Neutrophil (primary cell): ENCODE measurements around the gene NUP205.
"Not testable (repeated sequence)": the region's sequence is repeated elsewhere in the genome, so short reads cannot be mapped to it uniquely, and the experiment has no call there.

Experiments
- H3K27ac ChIP-seq: fragments of 200-600 bp; sonication (generic); 2 replicates; pipeline ENCODE4 v1.5.1; 2016; ENCODE audit warnings: mild to moderate bottlenecking, moderate library complexity
- H3K27me3 ChIP-seq: fragments of 200-600 bp; sonication (generic); 2 replicates; pipeline ENCODE4 v1.6.0; 2016; ENCODE audit warnings: mild to moderate bottlenecking
- H3K36me3 ChIP-seq: fragments of 200-600 bp; sonication (generic); 2 replicates; pipeline ENCODE4 v1.5.1; 2017
- H3K4me1 ChIP-seq, 2 experiments: fragments of 200-600 bp in 1 of 2; sonication (generic) in 1 of 2; 1 replicate in 1 of 2; 2 replicates in 1 of 2; pipeline versions ENCODE4 v1.5.1 to v1.6.1; 2013 to 2016; ENCODE audit warnings: low read depth in 1 of 2, low read length in 1 of 2, mild to moderate bottlenecking in 1 of 2, moderate library complexity in 1 of 2; ENCODE audit not compliant: control insufficient read depth in 1 of 2, insufficient read depth in 1 of 2
- H3K4me3 ChIP-seq, 2 experiments: fragments of 200-600 bp in 1 of 2; sonication (generic) in 1 of 2; 1 replicate in 1 of 2; 2 replicates in 1 of 2; pipeline ENCODE4 v1.5.1; 2013 to 2016; ENCODE audit warnings: low read depth in 1 of 2, low read length in 1 of 2, mild to moderate bottlenecking in 1 of 2, moderate library complexity in 1 of 2
- H3K9me3 ChIP-seq: fragments of 200-600 bp; sonication (generic); 2 replicates; pipeline ENCODE4 v1.5.1; 2016
- CTCF ChIP-seq: fragments of 200-600 bp; sonication (generic); IDR thresholded peaks from 2 replicates; pipeline ENCODE4 v1.5.1; 2016; ENCODE audit warnings: antibody characterized with exemption

Gene NUP205

DNA sequence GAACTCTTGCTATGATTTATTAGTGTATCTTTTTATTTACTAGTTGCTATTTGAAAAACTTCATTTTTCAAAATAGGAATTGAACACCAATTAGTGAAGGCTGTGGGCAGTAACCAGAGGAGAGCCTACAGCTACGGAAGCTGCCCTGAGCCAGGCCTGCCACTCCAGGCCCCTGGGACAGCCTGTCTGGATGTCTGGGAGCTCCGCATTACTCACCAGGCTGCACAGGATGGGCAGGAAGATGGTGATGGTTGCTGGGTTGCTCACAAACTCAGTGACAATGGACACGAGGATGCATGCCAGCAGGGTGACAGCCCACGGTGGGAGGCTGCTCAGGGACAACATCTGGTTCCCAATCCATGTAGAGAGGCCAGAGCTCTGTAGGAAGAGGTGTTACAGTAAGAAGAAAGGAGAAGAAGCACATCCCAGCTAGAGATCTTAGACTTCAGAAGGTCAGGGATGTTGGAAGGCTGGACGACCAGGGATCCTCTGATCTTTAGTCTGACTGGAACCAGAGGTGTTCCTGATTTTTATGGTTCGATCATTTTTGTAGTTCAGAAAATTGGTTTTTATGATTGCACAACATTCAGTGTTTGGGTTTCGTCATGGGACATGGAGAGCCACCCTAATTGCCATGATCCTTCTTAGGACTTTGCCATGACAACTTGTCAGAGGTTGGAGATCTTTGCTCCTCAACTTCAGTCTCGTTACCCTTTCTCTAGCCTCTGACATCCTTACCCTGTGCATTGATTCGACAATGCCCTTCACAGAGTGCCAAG, 127.8 kb downstream of the NUP205 start:
- Histone ChIP-seq H3K27ac (no peak overlapping the region), H3K4me1 (no peaks in the 10 kb centered on the region), H3K27me3 (no peaks in the 10 kb centered on the region), H3K9me3 (no peaks in the 10 kb centered on the region), H3K4me3 (no peak overlapping the region), H3K36me3 (peaks cover 19% of the 10 kb centered on the region)
- TF ChIP-seq CTCF: no peak

DNA sequence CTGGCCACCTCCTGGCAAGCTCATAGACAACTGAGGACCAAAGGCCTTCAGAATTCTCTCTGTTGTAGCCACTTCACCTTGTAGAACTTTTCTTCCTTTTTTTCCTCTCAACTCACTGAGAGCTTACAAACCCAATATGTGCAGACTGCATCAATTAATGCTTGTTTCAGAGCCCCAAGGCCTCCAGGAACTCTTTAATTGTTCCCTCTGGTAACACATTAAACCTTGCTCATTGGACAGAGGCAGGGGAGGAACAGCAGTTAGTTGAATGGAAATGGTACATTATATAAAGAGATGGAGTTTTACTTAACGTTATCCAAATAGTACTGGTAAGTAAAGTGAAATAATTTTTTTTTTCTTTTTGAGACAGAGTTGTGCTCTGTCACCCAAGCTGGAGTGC, 129.7 kb downstream of the NUP205 start:
- H3K27ac ChIP-seq: no peak overlapping the region
- H3K9me3 ChIP-seq: no peaks in the 10 kb centered on the region
- no peak overlapping the region for H3K4me3 ChIP-seq
- no peak for TF ChIP-seq CTCF
- H3K36me3 ChIP-seq: peaks cover 14% of the 10 kb centered on the region
- H3K4me1 ChIP-seq: peaks cover 10 to 11% of the 10 kb centered on the region in 2 experiments
- no peaks in the 10 kb centered on the region for H3K27me3 ChIP-seq

DNA sequence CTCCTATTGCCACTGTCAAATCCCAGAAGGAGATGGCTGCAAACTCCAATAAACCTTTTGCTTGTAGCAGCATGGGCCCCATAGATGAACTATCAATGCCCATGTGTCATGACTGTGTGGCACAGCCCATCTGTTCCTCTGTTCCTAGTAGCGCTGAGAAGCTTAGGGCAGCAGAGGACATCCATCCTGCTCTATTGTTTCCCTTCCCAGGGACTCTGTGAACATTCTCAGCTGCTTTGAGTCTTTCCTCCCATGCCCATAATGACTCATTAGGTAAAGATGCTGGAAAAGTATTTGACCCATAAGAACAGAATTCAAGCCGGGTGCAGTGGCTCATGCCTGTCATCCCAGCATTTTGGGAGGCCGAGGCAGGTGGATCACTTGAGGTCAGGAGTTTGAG, 132.8 kb downstream of the NUP205 start:
- Histone ChIP-seq H3K4me1 (peaks cover 10 to 11% of the 10 kb centered on the region in 2 experiments), H3K9me3 (no peaks in the 10 kb centered on the region), H3K36me3 (peaks cover 10% of the 10 kb centered on the region), H3K27ac (no peak overlapping the region), H3K27me3 (no peaks in the 10 kb centered on the region), H3K4me3 (no peak overlapping the region)
- no peak for TF ChIP-seq CTCF

DNA sequence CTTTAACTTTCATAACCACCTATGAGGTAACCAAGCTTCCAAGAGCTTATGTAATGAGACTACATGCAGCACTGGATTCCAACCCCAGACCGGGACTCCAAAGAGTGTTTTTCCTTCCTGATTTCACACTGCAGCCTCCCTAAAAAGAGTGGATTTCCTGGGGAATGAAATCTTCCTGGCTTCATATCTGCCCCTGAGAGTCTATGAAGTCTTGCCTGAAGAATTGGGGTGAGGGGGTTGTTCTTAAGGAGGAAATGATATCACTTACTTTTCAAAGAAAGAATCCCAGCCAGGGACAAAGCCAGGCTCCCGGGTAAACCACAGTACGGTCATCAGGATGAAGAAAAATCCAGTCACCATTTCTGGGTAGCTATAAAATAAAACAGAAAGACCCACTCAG, 134.3 kb downstream of the NUP205 start:
- no peak for TF ChIP-seq CTCF
- no peaks in the 10 kb centered on the region for H3K9me3 ChIP-seq
- peaks cover 7% of the 10 kb centered on the region for H3K36me3 ChIP-seq
- H3K4me1 ChIP-seq: peaks cover 10 to 11% of the 10 kb centered on the region in 2 experiments
- H3K4me3 ChIP-seq: no peak overlapping the region
- H3K27me3 ChIP-seq: no peaks in the 10 kb centered on the region
- no peak overlapping the region for H3K27ac ChIP-seq

DNA sequence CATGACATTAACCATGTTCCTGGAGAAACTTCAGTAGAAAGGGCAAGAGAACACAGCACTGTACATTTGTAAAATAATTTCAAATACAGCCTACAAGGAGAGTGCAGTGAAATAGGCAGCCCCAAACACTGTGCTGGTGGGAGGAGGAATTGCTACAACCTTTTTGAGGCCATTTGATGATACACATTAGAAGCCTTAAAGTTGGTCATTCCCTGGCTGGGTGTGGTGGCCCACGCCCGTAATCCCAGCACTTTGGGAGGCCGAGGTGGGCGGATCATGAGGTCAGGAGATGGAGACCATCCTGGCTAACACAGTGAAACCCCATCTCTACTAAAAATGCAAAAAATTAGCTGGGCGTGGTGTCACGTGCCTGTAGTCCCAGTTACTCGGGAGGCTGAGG, 134.9 kb downstream of the NUP205 start:
- H3K4me3 ChIP-seq, H3K9me3 ChIP-seq, H3K36me3 ChIP-seq, H3K27me3 ChIP-seq, H3K27ac ChIP-seq: not testable (repeated sequence)
- peaks cover 10 to 11% of the 10 kb centered on the region in 2 experiments for H3K4me1 ChIP-seq

GRCh38 chr7:135693558-135693957, 135.8 kb downstream of the NUP205 start:
- H3K36me3 ChIP-seq: peaks cover 7% of the 10 kb centered on the region
- no peak for TF ChIP-seq CTCF
- no peak overlapping the region for H3K4me3 ChIP-seq
- no peaks in the 10 kb centered on the region for H3K27me3 ChIP-seq
- H3K27ac ChIP-seq: no peak overlapping the region
- peaks cover 10 to 11% of the 10 kb centered on the region in 2 experiments for H3K4me1 ChIP-seq
- H3K9me3 ChIP-seq: no peaks in the 10 kb centered on the region
